Calu3 (cell line): ENCODE measurements around the gene PHF19. TPM values are rescaled to one million over a fixed set of nuclear protein-coding genes. Genes with fewer than 3 reads are reported as not detected.

ENCODE experiments used
- BruUV-seq: library from RNA; stranded (reverse); fragments of 400-500 nt; replicated peaks from 2 replicates; lab custom pipeline; 2021; lab: Mats Ljungman, UMichigan
- CTCF ChIA-PET: fragments of 300-600 bp; sonication (Branson Sonifier 250); formaldehyde crosslinking; loops from one replicate; lab custom pipeline; 2022; ENCODE audit warnings: antibody characterized with exemption; lab: Charles Lee
- DNase-seq: peaks from one replicate; pipeline ENCODE4 v3.0.0; 2022
- H3K27ac Mint-ChIP-seq: one replicate; pipeline ENCODE4 v1.8.0; 2022; ENCODE audit warnings: mixed read lengths; ENCODE audit not compliant: unreplicated experiment
- H3K27me3 Mint-ChIP-seq: one replicate; pipeline ENCODE4 v1.8.0; 2022; ENCODE audit warnings: mixed read lengths; ENCODE audit not compliant: unreplicated experiment
- H3K36me3 Mint-ChIP-seq: one replicate; pipeline ENCODE4 v1.8.0; 2022; ENCODE audit warnings: mild to moderate bottlenecking, moderate library complexity, mixed read lengths; ENCODE audit not compliant: insufficient read depth, unreplicated experiment
- H3K4me1 Mint-ChIP-seq: one replicate; pipeline ENCODE4 v1.8.0; 2022; ENCODE audit warnings: mild to moderate bottlenecking, low read depth, mixed read lengths; ENCODE audit not compliant: unreplicated experiment
- H3K4me3 Mint-ChIP-seq: one replicate; pipeline ENCODE4 v1.8.0; 2022; ENCODE audit warnings: mild to moderate bottlenecking, low read depth, moderate library complexity, mixed read lengths; ENCODE audit not compliant: unreplicated experiment
- H3K9me3 Mint-ChIP-seq: one replicate; pipeline ENCODE4 v1.8.0; 2022; ENCODE audit warnings: low read depth, mixed read lengths; ENCODE audit not compliant: unreplicated experiment
- CTCF ChIP-seq: fragments of 200-600 bp; IDR thresholded peaks from one replicate; pipeline ENCODE4 v1.8.0; 2022; ENCODE audit warnings: antibody characterized with exemption; ENCODE audit not compliant: unreplicated experiment
- intact Hi-C: fragments of 100-400 bp; cut with micrococcal nuclease; formaldehyde crosslinking; loops from one replicate; pipeline ENCODE4 v1.10.0; 2022; ENCODE audit not compliant: unreplicated experiment
- total RNA-seq: library from RNA; stranded (reverse); gene quantifications from 2 replicates; pipeline ENCODE4 v1.2.3, GENCODE V29; 2022

The PHF19 gene
- total RNA-seq, 1 experiment from 2014 or later, result 44.5 TPM

DNA sequence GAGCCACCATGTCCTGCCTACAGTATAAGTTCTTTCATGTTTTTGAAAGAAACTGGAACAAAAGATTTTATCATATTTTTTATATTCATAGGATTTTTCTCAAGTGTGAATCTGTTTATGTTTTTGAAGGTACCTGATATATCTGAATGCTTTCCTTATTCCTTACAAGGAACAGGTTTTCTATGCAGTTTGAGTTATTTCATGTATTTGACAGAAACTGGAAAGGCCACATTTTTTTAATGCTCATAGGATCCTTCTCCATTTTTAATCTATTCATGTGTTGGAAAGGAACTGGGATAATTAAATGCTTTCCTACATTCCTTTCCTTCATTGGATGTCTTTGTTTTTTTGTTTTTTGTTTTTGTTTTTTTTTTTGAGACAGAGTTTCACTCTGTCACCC lies 68.1 kb downstream of the PHF19 start:
- peaks cover 14% of the 10 kb centered on the region for H3K9me3 Mint-ChIP-seq
- CTCF ChIA-PET, result no interaction called here
- BruUV-seq, result no TSS peak
- no peak for TF ChIP-seq CTCF
- no peaks in the 10 kb centered on the region for H3K27me3 Mint-ChIP-seq
- H3K27ac Mint-ChIP-seq, result no peak overlapping the region
- DNase-seq, result no peak
- intact Hi-C loops, result no loop called here
- no peaks in the 10 kb centered on the region for H3K36me3 Mint-ChIP-seq
- H3K4me1 Mint-ChIP-seq, result no peaks in the 10 kb centered on the region
- H3K4me3 Mint-ChIP-seq, result no peak overlapping the region

GRCh38 chr9:120807607-120808379 lies 69.2 kb downstream of the PHF19 start:
- BruUV-seq, result no TSS peak
- TF ChIP-seq CTCF, result no peak

More at GRCh38 chr9:120807607-120808379, 69.2 kb downstream of the PHF19 start:
- H3K27ac Mint-ChIP-seq, result no peak overlapping the region
- intact Hi-C loops, result no loop called here
- H3K4me3 Mint-ChIP-seq, result no peak overlapping the region
- H3K9me3 Mint-ChIP-seq, result peaks cover 14% of the 10 kb centered on the region
- DNase-seq, result no peak
- H3K36me3 Mint-ChIP-seq, result no peaks in the 10 kb centered on the region
- H3K4me1 Mint-ChIP-seq, result no peaks in the 10 kb centered on the region
- CTCF ChIA-PET, result no interaction called here
- H3K27me3 Mint-ChIP-seq, result no peaks in the 10 kb centered on the region

Other genes starting within 250 kb of the PHF19 start
- gene MEGF9, start 162.7 kb downstream of the PHF19 start, total RNA-seq, result 6.9 and 7.1 TPM in 2 replicates
- 40.7 and 44.8 TPM in 2 replicates for gene FBXW2, start 83.8 kb downstream of the PHF19 start, total RNA-seq
- 34.0 and 34.2 TPM in 2 replicates for gene PSMD5, start 34.3 kb downstream of the PHF19 start, total RNA-seq
- gene TRAF1, start 49.6 kb upstream of the PHF19 start, total RNA-seq, result 1.5 and 1.6 TPM in 2 replicates
- 9.2 and 12.3 TPM in 2 replicates for gene C5, start 173.1 kb upstream of the PHF19 start, total RNA-seq
- 11.2 and 11.5 TPM in 2 replicates for gene CNTRL, start 197.8 kb upstream of the PHF19 start, total RNA-seq